Measurements from ENCODE around the gene ADGRE2.

GRCh38 chr19:14719162-14719561 is 59.2 kb downstream of the ADGRE2 start:
- TF ChIP-seq CTBP1 (IDR thresholded peaks at IDR 0.05; ENCODE audit: borderline replicate concordance), result no peak
- TF ChIP-seq PKNOX1 (IDR thresholded peaks at IDR 0.05), result no peak
- TF ChIP-seq SUZ12 (IDR thresholded peaks at IDR 0.05), result no peak
- no peak for TF ChIP-seq NFRKB (IDR thresholded peaks at IDR 0.05)
- no peak for TF ChIP-seq TARDBP (IDR thresholded peaks at IDR 0.05)
- TF ChIP-seq ELF4 (IDR thresholded peaks at IDR 0.05), result no peak
- no peak for TF ChIP-seq FOXM1 (IDR thresholded peaks at IDR 0.05; ENCODE audit: borderline replicate concordance)
- no peak for TF ChIP-seq HDGF (IDR thresholded peaks at IDR 0.05; ENCODE audit: borderline replicate concordance)
- TF ChIP-seq FOXA1 (IDR thresholded peaks at IDR 0.05), result no peak
- no peak for TF ChIP-seq BHLHE40 (IDR thresholded peaks at IDR 0.05; ENCODE audit: borderline replicate concordance)
- no peak for TF ChIP-seq SP1 (IDR thresholded peaks at IDR 0.05)
- no peak for TF ChIP-seq FOXK2 (IDR thresholded peaks at IDR 0.05)
- no peak for TF ChIP-seq ZNF384 (IDR thresholded peaks at IDR 0.05)

All from HEK293T (cell line).